SK-N-SH (cell line): ENCODE data around the gene SEPTIN7.

Experiments used
- FOXJ3 ChIP-seq: sonication (generic); formaldehyde crosslinking; IDR thresholded peaks from 2 replicates; pipeline ENCODE4 v1.5.1; 2020; ENCODE audit warnings: mild to moderate bottlenecking, missing genetic modification reagents
- GABPA ChIP-seq: IDR thresholded peaks from 2 replicates; pipeline ENCODE4 v1.4.0; 2012; ENCODE audit warnings: low read depth, mild to moderate bottlenecking
- GATA2 ChIP-seq: sonication (generic); formaldehyde crosslinking; IDR thresholded peaks from 2 replicates; pipeline ENCODE4 v1.5.0; 2020; ENCODE audit warnings: mild to moderate bottlenecking, missing genetic modification reagents
- JUND ChIP-seq: IDR thresholded peaks from 2 replicates; pipeline ENCODE4 v1.4.0; 2012
- POLR2AphosphoS5 ChIP-seq: IDR thresholded peaks from 2 replicates; pipeline ENCODE4 v1.6.1; 2012; ENCODE audit warnings: low read depth, low read length
- RAD21 ChIP-seq: IDR thresholded peaks from 2 replicates; pipeline ENCODE4 v1.6.1; 2012; ENCODE audit warnings: mild to moderate bottlenecking, low read length
- RCOR1 ChIP-seq: fragments of 150-350 bp; IDR thresholded peaks from 2 replicates; pipeline ENCODE4 v1.6.1; 2017; ENCODE audit warnings: antibody characterized with exemption, low read length
- TAF1 ChIP-seq: IDR thresholded peaks from 2 replicates; pipeline ENCODE4 v1.6.1; 2012; ENCODE audit warnings: low read depth, mild to moderate bottlenecking, low read length, moderate library complexity, borderline replicate concordance
- TF ChIP-seq, protein P1 (sequence below): fragments of 200-600 bp; sonication (generic); IDR thresholded peaks from 2 replicates; pipeline ENCODE4 v1.6.1; 2017; ENCODE audit warnings: antibody characterized with exemption, mild to moderate bottlenecking, moderate library complexity
- TF ChIP-seq, protein P2 (sequence below): fragments of 150-350 bp; IDR thresholded peaks from 2 replicates; pipeline ENCODE4 v1.6.1; 2017; ENCODE audit warnings: antibody characterized with exemption, low read length, low read depth, borderline replicate concordance
- TF ChIP-seq, protein P3 (sequence below): IDR thresholded peaks from 2 replicates; pipeline ENCODE4 v1.4.0; 2012; ENCODE audit warnings: low read depth, borderline replicate concordance

DNA sequence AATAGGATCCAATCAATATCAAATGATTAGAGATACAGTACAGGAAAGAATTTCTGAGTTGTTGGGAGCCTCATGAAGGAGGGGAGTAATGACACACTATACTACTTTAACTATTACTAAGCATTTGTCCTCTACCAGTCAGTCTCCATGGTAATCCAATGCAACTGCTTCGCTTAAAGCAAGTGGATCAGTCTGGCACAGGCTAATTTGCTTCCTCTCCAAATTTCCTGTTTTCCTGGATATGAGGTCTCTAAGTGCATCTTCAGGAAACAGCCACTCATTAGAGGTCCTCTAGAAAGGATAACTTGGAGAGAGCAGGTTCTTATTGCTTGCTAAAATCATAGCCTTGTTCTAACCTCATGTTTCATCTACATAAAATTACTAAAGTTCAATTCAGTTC is 8.4 kb upstream of the SEPTIN7 start:
- TF ChIP-seq RAD21 (no peak), JUND (no peak), FOXJ3 (CRISPR knock-in tag) (no peak), GABPA (no peak), RCOR1 (no peak), GATA2 (no peak), POLR2AphosphoS5 (no peak), TAF1 (no peak)
- TF ChIP-seq, protein P1, sequence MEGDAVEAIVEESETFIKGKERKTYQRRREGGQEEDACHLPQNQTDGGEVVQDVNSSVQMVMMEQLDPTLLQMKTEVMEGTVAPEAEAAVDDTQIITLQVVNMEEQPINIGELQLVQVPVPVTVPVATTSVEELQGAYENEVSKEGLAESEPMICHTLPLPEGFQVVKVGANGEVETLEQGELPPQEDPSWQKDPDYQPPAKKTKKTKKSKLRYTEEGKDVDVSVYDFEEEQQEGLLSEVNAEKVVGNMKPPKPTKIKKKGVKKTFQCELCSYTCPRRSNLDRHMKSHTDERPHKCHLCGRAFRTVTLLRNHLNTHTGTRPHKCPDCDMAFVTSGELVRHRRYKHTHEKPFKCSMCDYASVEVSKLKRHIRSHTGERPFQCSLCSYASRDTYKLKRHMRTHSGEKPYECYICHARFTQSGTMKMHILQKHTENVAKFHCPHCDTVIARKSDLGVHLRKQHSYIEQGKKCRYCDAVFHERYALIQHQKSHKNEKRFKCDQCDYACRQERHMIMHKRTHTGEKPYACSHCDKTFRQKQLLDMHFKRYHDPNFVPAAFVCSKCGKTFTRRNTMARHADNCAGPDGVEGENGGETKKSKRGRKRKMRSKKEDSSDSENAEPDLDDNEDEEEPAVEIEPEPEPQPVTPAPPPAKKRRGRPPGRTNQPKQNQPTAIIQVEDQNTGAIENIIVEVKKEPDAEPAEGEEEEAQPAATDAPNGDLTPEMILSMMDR: no peak
- TF ChIP-seq, protein P2, sequence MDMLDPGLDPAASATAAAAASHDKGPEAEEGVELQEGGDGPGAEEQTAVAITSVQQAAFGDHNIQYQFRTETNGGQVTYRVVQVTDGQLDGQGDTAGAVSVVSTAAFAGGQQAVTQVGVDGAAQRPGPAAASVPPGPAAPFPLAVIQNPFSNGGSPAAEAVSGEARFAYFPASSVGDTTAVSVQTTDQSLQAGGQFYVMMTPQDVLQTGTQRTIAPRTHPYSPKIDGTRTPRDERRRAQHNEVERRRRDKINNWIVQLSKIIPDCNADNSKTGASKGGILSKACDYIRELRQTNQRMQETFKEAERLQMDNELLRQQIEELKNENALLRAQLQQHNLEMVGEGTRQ: no peak
- TF ChIP-seq, protein P3, sequence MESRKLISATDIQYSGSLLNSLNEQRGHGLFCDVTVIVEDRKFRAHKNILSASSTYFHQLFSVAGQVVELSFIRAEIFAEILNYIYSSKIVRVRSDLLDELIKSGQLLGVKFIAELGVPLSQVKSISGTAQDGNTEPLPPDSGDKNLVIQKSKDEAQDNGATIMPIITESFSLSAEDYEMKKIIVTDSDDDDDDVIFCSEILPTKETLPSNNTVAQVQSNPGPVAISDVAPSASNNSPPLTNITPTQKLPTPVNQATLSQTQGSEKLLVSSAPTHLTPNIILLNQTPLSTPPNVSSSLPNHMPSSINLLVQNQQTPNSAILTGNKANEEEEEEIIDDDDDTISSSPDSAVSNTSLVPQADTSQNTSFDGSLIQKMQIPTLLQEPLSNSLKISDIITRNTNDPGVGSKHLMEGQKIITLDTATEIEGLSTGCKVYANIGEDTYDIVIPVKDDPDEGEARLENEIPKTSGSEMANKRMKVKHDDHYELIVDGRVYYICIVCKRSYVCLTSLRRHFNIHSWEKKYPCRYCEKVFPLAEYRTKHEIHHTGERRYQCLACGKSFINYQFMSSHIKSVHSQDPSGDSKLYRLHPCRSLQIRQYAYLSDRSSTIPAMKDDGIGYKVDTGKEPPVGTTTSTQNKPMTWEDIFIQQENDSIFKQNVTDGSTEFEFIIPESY: no peak
